Astrocyte of the cerebellum (primary cell): ENCODE measurements around the gene CES3.

Experiments
- DNase-seq: peaks from one replicate; pipeline ENCODE4 v3.0.0-alpha.2; 2011; ENCODE audit warnings: low read depth
- H3K4me3 ChIP-seq: 2 replicates; pipeline ENCODE4 v1.5.1; 2011; ENCODE audit warnings: mild to moderate bottlenecking, low read depth, low read length, moderate library complexity
- in situ Hi-C: cut with HindIII; loops from 2 replicates; pipeline ENCODE4 v1.10.0; 2017; ENCODE audit warnings: low sequenced_read_pairs
- TF ChIP-seq, protein P1 (sequence below): IDR thresholded peaks from 2 replicates; pipeline ENCODE4 v1.5.1; 2012; ENCODE audit warnings: low read length, low read depth, moderate library complexity, mild to moderate bottlenecking; ENCODE audit errors: missing control alignments

Gene CES3

DNA sequence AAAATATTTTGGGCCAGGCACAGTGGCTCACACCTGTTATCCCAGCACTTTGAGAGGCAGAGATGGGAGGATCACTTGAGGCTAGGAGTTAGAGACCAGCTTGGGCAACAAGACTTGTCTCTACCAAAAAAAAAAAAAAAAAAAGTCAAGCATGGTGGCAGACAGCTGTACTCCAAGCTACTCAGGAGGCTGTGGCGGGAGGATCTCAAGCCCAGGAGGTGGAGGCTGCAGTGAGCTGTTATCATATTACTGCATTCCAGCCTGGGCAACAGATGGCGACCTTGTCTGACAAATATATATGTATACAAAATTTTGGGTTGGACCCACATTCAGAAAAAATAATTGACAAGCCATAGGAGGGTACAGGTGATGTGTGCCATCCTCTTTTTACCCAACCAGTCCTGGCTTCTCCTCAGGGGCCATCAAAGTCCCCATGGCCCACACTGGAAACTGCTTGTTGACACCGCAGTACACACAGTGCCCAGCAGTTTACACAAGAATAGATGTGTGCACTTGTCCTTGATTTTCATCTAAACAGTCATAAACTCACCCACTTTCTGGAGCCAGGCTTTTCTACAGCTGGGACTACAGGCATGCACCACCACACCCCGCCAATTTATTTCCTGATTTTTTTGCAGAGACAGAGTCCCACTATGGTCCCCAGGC, 24.0 kb upstream of the CES3 start:
- in situ Hi-C loops = loop anchor here (5.0 kb wide), 1 partner anchor 165 kb away; no protein-coding TSS in a partner anchor
- no peak for DNase-seq
- TF ChIP-seq, protein P1, sequence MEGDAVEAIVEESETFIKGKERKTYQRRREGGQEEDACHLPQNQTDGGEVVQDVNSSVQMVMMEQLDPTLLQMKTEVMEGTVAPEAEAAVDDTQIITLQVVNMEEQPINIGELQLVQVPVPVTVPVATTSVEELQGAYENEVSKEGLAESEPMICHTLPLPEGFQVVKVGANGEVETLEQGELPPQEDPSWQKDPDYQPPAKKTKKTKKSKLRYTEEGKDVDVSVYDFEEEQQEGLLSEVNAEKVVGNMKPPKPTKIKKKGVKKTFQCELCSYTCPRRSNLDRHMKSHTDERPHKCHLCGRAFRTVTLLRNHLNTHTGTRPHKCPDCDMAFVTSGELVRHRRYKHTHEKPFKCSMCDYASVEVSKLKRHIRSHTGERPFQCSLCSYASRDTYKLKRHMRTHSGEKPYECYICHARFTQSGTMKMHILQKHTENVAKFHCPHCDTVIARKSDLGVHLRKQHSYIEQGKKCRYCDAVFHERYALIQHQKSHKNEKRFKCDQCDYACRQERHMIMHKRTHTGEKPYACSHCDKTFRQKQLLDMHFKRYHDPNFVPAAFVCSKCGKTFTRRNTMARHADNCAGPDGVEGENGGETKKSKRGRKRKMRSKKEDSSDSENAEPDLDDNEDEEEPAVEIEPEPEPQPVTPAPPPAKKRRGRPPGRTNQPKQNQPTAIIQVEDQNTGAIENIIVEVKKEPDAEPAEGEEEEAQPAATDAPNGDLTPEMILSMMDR = no peak
- no peak overlapping the region for H3K4me3 ChIP-seq

DNA sequence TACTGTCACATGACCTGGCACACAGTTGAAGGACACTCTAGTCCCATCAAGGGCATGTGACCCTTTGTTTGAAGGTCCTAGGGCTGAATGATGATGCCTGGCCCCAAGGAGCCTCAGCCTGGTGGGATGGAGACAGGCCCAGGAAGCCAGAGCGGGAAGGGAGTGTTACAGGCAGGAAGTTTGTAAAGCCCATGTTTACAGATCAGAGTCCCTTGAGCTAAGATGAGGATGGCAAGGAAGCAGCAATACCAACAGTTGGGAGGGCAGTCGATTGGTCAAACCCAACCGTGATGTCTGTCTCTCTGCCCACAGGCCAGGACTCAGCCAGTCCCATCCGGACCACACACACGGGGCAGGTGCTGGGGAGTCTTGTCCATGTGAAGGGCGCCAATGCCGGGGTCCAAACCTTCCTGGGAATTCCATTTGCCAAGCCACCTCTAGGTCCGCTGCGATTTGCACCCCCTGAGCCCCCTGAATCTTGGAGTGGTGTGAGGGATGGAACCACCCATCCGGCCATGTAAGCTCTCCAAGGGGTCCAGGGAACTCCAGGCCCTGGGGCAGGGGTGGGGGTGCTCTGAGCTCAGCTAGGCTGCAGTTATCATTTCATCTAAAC, 23.2 kb upstream of the CES3 start:
- TF ChIP-seq, protein P1 = no peak
- in situ Hi-C loops = loop anchor here (5.0 kb wide), 1 partner anchor 164 kb away; no protein-coding TSS in a partner anchor
- no peak overlapping the region for H3K4me3 ChIP-seq
- no peak for DNase-seq

DNA sequence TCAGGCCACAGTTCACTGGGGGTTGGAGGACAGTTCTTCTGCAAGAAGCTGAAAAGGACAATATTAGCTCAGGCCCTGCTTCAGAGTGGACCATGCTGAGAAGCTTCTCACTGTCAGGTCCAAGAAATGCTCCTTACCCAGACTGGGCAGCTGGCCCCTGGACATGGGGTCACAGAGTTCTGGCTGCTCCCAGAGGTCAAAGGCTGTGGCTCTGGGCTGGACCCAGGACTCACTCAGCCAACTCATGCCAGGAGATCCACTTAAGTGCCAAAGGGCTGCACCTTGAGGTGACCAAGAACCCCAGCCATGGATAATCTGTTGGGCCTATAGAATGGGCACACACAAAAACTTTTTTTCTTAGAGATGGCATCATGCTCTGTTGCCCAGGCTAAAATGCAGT, 21.7 kb upstream of the CES3 start:
- in situ Hi-C loops = loop anchor here (5.0 kb wide), 1 partner anchor 163 kb away; no protein-coding TSS in a partner anchor
- no peak overlapping the region for H3K4me3 ChIP-seq
- DNase-seq = no peak
- TF ChIP-seq, protein P1 = no peak

DNA sequence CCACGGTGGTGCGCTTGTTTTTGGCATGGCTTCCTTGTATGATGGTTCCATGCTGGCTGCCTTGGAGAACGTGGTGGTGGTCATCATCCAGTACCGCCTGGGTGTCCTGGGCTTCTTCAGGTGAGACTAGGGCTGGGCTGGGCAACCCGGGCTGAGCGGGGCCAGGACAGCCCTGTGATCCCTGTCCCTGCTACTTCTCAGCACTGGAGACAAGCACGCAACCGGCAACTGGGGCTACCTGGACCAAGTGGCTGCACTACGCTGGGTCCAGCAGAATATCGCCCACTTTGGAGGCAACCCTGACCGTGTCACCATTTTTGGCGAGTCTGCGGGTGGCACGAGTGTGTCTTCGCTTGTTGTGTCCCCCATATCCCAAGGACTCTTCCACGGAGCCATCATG, 20.8 kb upstream of the CES3 start:
- in situ Hi-C loops = no loop called here
- no peak overlapping the region for H3K4me3 ChIP-seq
- no peak for DNase-seq
- TF ChIP-seq, protein P1 = no peak

GRCh38 chr16:66942981-66943380, 18.1 kb upstream of the CES3 start:
- DNase-seq = no peak
- no peak overlapping the region for H3K4me3 ChIP-seq
- TF ChIP-seq, protein P1 = no peak
- in situ Hi-C loops = no loop called here

- TF ChIP-seq, protein P1 = no peak
- in situ Hi-C loops = no loop called here
- H3K4me3 ChIP-seq = no peak overlapping the region
- DNase-seq = no peak
Observed at GRCh38 chr16:66943426-66944053, 17.5 kb upstream of the CES3 start.
